HUES48 (cell line): ENCODE data around the gene NFATC4.
A peak's percentile ranks its signal among the peaks of the same experiment; 100 is the strongest.
"Not testable (repeated sequence)": the region's sequence is repeated elsewhere in the genome, so short reads cannot be mapped to it uniquely, and the experiment has no call there.

Experiments
- H3K27ac ChIP-seq: one replicate; pipeline ENCODE4 v1.7.0; 2013; ENCODE audit warnings: low read depth, low read length, inconsistent platforms
- H3K27me3 ChIP-seq: 2 replicates; pipeline ENCODE4 v1.6.1; 2013; ENCODE audit warnings: mild to moderate bottlenecking, low read length; ENCODE audit not compliant: control insufficient read depth, insufficient read depth
- H3K36me3 ChIP-seq: 2 replicates; pipeline ENCODE4 v1.6.1; 2013; ENCODE audit warnings: low read length; ENCODE audit not compliant: control insufficient read depth, insufficient read depth
- H3K4me1 ChIP-seq: 2 replicates; pipeline ENCODE4 v1.6.1; 2013; ENCODE audit warnings: mild to moderate bottlenecking, low read length; ENCODE audit not compliant: control insufficient read depth, insufficient read depth
- H3K4me3 ChIP-seq: 2 replicates; pipeline ENCODE4 v1.5.1; 2013; ENCODE audit warnings: mild to moderate bottlenecking, low read depth, low read length
- H3K9ac ChIP-seq: 2 replicates; pipeline ENCODE4 v1.6.1; 2013; ENCODE audit warnings: mild to moderate bottlenecking, low read depth, low read length, moderate library complexity
- H3K9me3 ChIP-seq: 2 replicates; pipeline ENCODE4 v1.6.1; 2013; ENCODE audit warnings: low read length; ENCODE audit not compliant: control insufficient read depth, insufficient read depth

NFATC4 gene

DNA sequence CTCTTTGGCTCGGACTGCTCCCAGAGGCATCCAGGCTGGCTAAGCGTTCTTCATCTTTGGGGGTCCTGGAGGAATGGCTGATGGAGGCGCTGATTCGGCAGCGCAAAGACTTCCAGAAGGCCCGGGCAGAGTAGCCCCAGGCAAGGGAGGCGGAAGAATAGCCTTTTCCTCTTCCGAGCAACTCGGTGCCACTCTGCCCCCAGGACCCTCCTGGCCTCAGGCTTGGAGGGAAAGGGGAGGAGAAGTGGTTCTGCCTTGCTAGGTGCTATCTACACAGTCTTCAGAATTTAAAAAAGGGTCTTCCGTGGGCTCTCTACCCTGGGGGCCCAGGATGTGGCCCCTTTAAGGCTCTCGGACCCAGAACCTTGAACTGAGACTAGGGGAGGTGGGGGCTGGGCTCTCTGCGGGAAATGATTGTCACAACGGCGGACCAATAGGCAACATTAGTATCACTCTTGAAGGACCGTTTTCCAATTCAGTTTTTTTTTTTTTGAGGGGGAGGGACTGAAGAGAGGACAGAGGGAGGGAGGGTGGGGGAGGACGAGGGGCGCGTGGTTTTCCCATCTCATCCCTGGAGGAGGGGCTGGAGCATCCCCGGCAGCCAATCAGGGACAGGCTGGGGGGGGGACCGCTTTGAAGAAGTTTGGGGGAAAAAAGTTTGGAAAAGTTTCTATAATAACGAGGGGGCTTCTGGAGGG lies at the start of gene NFATC4:
Gene NFATC4, plus strand, starts transcription at position 671 of the 698 bp plus-strand sequence. CDS start 157 bp downstream, outside the sequence.
- Histone ChIP-seq H3K4me3 (peak within 1 kb of the TSS; percentile 83), H3K4me1 (no peaks in the 10 kb centered on the region), H3K27me3 (0 out of 2 replicates have a peak, but pooled peaks cover 4% of the 10 kb centered on the region), H3K36me3 (no peaks in the 10 kb centered on the region; the same call in 1 of the 2 replicates), H3K27ac (peak within 1 kb of the TSS; percentile 84), H3K9me3 (no peaks in the 10 kb centered on the region), H3K9ac (peak within 1 kb of the TSS; percentile 48)

DNA sequence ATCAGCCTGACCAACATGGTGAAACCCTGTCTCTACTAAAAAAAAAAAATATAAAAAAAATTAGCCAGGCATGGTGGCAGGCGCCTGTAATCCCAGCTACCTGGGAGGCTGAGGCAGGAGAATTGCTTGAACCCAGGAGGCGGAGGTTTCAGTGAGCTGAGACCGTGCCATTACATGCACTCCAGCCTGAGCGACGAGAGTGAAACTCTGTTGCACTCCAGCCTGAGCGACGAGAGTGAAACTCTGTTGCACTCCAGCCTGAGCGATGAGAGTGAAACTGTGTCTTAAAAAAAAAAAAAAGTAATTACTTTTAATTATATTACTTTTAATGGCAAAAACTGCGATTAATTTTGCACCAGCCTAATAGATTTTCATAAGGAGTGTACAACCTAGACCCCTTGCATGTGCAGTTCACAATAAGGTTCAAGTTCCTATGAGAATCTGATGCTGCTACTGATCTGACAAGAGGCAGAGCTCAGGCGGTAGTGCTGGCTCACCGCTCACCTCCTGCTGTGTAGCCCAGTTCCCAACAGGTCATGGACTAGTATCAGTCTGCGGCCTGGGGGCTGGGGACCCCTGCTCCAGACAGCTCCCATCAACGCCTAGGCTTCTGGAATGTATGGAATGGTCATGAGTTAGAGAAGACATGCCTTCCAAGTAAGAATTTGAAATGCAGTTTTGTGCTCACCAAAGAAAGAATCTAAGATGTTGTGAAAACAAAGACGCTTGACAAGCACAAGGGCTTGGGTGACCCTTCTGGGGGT lies 46.6 kb upstream of the NFATC4 start:
- Histone ChIP-seq H3K27ac (no peak overlapping the region), H3K27me3 (peaks cover 38% of the 10 kb centered on the region), H3K9ac (no peak overlapping the region), H3K9me3 (no peaks in the 10 kb centered on the region), H3K36me3 (no peaks in the 10 kb centered on the region), H3K4me3 (no peak overlapping the region), H3K4me1 (no peaks in the 10 kb centered on the region)

DNA sequence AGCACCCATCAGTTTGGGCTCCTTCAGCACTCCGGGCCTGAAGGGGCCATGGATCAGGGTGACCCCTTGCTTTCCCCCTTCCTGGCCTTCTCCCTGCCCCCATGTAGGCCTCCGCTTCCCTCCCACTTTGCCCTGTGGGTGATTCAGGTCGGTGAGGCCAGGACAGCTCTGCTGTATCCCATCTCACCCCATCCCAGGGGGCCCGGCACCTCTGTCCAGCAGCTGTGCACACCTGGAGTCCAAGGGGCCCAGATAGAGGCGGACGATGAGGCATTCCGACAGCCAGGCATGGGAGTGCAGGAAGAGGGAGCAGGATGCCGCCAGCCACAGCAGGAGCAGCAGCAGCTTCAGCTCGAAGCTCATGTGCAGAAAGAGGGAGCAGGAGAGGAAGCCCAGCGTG lies 45.3 kb upstream of the NFATC4 start:
- Histone ChIP-seq H3K4me1 (no peaks in the 10 kb centered on the region), H3K27ac (no peak overlapping the region), H3K9me3 (no peaks in the 10 kb centered on the region), H3K36me3 (no peaks in the 10 kb centered on the region), H3K4me3 (no peak overlapping the region), H3K27me3 (peaks cover 25% of the 10 kb centered on the region), H3K9ac (no peak overlapping the region)

DNA sequence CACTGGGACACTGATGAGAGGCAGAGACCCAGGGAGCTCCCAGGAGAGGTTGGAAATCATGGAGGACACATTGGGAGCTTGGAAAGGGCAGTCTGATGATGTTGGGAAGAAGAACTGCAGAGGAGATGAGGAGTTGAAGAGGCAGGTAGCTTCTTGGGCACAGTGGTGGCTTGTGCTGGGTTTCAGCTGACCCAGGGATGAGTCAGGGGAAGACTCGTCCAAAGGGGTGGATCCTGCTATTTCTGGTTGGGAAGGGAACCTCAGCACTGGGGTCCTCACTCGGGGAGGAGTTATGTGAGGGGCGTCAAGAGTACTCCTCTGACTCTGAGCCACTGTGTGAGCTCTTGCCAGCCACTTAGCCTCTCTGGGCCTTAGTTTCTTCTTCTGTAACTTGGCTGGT lies 44.6 kb upstream of the NFATC4 start:
- H3K27me3 ChIP-seq, result peaks cover 19% of the 10 kb centered on the region
- no peaks in the 10 kb centered on the region for H3K36me3 ChIP-seq
- no peak overlapping the region for H3K9ac ChIP-seq
- no peaks in the 10 kb centered on the region for H3K9me3 ChIP-seq
- H3K27ac ChIP-seq, result no peak overlapping the region
- no peaks in the 10 kb centered on the region for H3K4me1 ChIP-seq
- no peak overlapping the region for H3K4me3 ChIP-seq

DNA sequence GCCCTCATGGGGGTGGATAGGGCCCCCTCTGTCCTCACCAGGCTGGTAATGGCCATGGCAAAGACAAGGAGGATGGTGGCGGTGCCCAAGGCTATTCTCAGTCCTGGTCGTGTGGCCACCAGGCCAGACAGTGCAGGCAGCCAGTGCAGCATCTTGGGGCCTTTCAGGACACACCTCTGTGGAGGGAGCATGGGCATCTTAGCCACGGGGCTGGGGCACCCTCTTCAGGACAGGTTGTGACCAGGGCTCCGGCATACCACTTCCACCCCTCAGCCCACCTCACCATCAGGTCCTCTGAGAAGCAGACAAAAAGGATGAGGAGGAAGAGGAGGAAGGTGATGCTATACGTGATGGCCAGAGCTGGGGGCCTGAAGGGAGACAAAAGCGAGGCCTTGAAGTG lies 44.0 kb upstream of the NFATC4 start:
- no peaks in the 10 kb centered on the region for H3K4me1 ChIP-seq
- no peaks in the 10 kb centered on the region for H3K36me3 ChIP-seq
- H3K9me3 ChIP-seq, result no peaks in the 10 kb centered on the region
- no peak overlapping the region for H3K27ac ChIP-seq
- H3K4me3 ChIP-seq, result no peak overlapping the region
- no peak overlapping the region for H3K9ac ChIP-seq
- H3K27me3 ChIP-seq, result peaks cover 17% of the 10 kb centered on the region

DNA sequence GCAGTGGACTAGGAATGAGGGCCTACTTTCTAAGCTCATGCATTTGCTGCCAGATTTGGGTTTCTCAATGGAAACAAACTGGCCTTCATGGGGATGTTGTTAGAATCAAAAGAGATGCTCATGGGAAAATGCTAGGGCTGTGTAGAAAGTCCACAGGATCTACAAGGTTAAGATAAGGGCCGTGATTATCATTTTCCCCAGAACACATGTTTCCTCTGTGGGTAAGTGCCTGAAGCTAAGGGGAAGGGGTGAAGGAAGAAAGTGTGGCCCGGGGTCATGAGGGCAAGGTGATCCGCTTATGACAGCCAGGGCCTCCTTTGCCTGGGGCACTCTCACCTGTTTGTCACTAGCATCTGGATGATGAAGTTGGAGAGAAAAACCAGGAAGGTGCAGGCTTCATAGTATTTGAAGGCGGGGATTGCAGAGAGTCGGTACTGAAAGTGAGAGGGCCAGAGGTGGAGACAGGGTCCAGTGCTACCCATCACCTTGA lies 42.9 kb upstream of the NFATC4 start:
- no peaks in the 10 kb centered on the region for H3K4me1 ChIP-seq
- H3K27me3 ChIP-seq, result peaks cover 13% of the 10 kb centered on the region
- no peak overlapping the region for H3K4me3 ChIP-seq
- no peak overlapping the region for H3K9ac ChIP-seq
- H3K27ac ChIP-seq, result no peak overlapping the region
- no peaks in the 10 kb centered on the region for H3K9me3 ChIP-seq
- H3K36me3 ChIP-seq, result no peaks in the 10 kb centered on the region

DNA sequence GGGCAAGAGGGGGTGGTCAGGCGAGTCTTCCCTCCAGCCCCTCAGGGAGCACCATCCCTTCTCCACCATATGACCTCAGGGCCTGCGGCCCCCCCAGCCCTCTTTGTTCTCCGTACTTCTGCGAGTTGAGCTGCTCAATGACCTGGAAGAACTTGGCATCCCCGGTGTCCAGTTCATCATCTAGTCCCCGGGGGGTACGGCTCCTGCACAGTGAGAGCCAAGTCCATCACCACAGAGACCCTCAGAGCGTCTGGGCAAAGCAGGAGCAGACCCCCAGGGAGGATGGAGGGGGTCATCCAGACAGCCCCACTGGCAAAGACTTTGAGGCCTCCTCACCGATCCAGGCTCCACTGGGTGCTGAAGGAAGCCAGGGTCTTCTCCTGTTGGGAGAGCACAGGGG lies 42.0 kb upstream of the NFATC4 start:
- Histone ChIP-seq H3K4me3 (no peak overlapping the region), H3K27ac (no peak overlapping the region), H3K36me3 (no peaks in the 10 kb centered on the region), H3K9me3 (no peaks in the 10 kb centered on the region), H3K9ac (no peak overlapping the region), H3K4me1 (no peaks in the 10 kb centered on the region), H3K27me3 (peaks cover 21% of the 10 kb centered on the region)

DNA sequence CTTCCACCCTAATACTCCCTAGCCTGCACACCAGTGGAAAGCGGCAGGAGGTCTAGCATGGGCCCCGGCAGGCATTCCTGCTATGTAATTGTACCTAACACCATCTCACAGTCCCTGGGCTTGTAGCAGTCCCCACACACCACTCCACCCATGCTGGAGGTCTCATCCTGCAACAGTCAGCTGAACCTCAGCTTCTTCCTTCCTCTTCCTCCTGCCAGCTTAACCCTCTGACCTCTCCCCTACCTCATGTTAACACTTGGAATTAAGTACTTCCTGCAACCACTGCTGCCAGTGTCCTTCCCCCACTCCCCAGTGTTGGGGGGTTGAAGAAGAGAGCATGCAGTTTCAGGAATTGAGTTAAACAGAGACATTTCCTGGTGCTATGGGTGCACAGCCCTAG lies 40.7 kb upstream of the NFATC4 start:
- H3K4me3 ChIP-seq, result no peak overlapping the region
- no peak overlapping the region for H3K9ac ChIP-seq
- 0 out of 2 replicates have a peak, but pooled peaks cover 5% of the 10 kb centered on the region for H3K4me1 ChIP-seq
- peaks cover 34% of the 10 kb centered on the region for H3K27me3 ChIP-seq
- H3K9me3 ChIP-seq, result no peaks in the 10 kb centered on the region
- no peak overlapping the region for H3K27ac ChIP-seq
- H3K36me3 ChIP-seq, result no peaks in the 10 kb centered on the region

DNA sequence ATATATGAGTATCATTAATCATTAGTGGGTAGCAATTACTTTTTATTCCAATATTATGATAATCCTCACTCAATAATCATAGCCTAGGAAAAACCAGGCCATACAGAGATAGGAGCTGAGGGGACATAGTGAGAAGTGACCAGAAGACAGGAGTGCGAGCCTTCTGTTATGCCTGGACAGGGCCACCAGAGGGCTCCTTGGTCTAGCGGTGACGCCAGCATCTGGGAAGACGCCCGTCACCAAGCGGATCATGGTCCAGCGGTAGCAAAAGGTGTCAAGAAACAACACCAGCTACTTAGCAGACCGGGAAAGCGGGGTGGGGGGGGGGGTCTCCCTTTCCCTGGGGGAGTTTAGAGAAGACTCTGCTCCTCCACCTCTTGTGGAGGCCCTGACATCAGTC lies 40.1 kb upstream of the NFATC4 start:
- H3K27ac ChIP-seq, H3K4me1 ChIP-seq, H3K9ac ChIP-seq, H3K36me3 ChIP-seq, H3K4me3 ChIP-seq, H3K9me3 ChIP-seq: not testable (repeated sequence)
- H3K27me3 ChIP-seq, result peaks cover 40% of the 10 kb centered on the region

DNA sequence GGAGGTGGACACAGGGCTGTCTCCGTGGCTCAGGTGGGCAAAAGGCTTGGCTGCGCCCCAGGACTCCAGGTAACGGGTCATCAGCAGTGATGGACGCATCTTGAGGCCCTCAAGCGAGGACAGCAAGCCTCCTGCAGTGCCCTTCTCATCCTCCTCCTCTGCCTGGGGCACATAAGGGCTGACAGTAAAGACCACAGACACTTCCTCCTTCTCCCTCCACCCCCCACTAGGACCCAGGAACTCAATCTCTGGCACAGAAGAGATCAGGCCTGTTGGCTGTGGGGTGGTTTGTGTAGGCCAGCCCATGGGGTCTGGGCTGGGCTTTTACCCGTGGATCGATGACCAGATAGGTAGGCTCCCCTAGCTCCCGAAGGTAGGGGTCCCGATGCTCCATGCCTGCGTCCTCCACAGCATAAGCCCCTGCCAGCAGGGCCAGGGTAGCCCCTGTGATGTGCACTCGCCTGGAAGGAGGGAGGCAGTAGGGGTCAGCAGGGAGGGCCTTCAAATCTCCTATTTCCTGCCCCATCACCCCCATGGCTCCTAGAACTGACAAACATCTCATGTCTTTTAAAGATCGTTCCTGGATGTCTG lies 38.8 kb upstream of the NFATC4 start:
- Histone ChIP-seq H3K4me1 (peaks cover 7% of the 10 kb centered on the region; the same call in 1 of the 2 replicates), H3K27me3 (peaks cover 53% of the 10 kb centered on the region), H3K9ac (no peak overlapping the region), H3K4me3 (no peak overlapping the region), H3K9me3 (no peaks in the 10 kb centered on the region), H3K36me3 (no peaks in the 10 kb centered on the region), H3K27ac (no peak overlapping the region)

DNA sequence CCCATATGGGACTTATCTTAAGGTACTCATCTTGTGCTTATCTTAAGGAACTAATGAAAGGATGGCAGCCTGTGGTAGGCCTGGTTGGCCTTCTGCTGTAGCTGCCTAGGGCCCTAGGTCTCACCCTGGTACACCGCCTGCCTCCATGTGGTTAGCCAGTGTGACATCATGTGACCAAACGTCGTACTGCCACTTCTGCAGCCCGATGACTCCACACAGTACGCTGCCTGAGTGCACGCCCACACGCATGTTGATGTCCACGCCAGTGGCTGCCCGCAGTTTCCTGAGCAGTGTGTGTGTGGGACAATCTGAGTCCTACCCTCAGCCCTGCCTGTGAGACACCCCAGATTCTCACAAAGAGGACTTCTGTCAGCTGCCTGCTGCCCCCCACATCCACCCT lies 38.2 kb upstream of the NFATC4 start:
- no peak overlapping the region for H3K9ac ChIP-seq
- H3K9me3 ChIP-seq, result no peaks in the 10 kb centered on the region
- H3K4me3 ChIP-seq, result no peak overlapping the region
- H3K27ac ChIP-seq, result no peak overlapping the region
- peaks cover 7% of the 10 kb centered on the region; the same call in 1 of the 2 replicates for H3K4me1 ChIP-seq
- peaks cover 58% of the 10 kb centered on the region for H3K27me3 ChIP-seq
- no peaks in the 10 kb centered on the region for H3K36me3 ChIP-seq
